Measurements from ENCODE around the gene HLA-B.

HLA-B gene

GRCh38 chr6:31305703-31306219 is 51.2 kb downstream of the HLA-B start:
- peak; percentile 78 to 94 (median 80) for DNase-seq

GRCh38 chr6:31304683-31305082 is 52.3 kb downstream of the HLA-B start:
- DNase-seq = peak; percentile 79 to 88 (median 81)

All from suppressor macrophage (primary cell).